SK-N-SH treated with all-trans-retinoic acid at 6 μM for 48 hours (cell line): ENCODE measurements around the gene UBE3C.

ENCODE experiments used
- ATAC-seq: fragments of 200-7000 bp; cut with Tn5 transposase; 3 replicates; pipeline ENCODE4 v1.9.1; 2020; ENCODE audit warnings: mild to moderate bottlenecking, moderate library complexity
- ARNTL ChIP-seq: fragments of 450-650 bp; formaldehyde crosslinking; IDR thresholded peaks from 2 replicates; pipeline ENCODE4 v1.5.0; 2020; ENCODE audit warnings: low read depth, mild to moderate bottlenecking, moderate library complexity, borderline replicate concordance
- BACH2 ChIP-seq: fragments of 250-450 bp; sonication (Bioruptor Pico); IDR thresholded peaks from 2 replicates; pipeline ENCODE4 v1.9.0; 2021; ENCODE audit warnings: mild to moderate bottlenecking, borderline replicate concordance
- CSDC2 ChIP-seq: fragments of 250-450 bp; sonication (Bioruptor Pico); IDR thresholded peaks from 2 replicates; pipeline ENCODE4 v1.5.0; 2020; ENCODE audit warnings: mild to moderate bottlenecking, moderate library complexity
- ESRRG ChIP-seq: fragments of 250-450 bp; sonication (Bioruptor Pico); IDR thresholded peaks from 2 replicates; pipeline ENCODE4 v1.6.1; 2021; ENCODE audit warnings: mild to moderate bottlenecking
- GLIS3 ChIP-seq: fragments of 250-450 bp; sonication (Bioruptor Pico); IDR thresholded peaks from 2 replicates; pipeline ENCODE4 v1.5.0; 2020; ENCODE audit warnings: mild to moderate bottlenecking, moderate library complexity
- ISL1 ChIP-seq: fragments of 250-450 bp; sonication (Bioruptor Pico); IDR thresholded peaks from 2 replicates; pipeline ENCODE4 v2.1.2; 2022; ENCODE audit warnings: mild to moderate bottlenecking, moderate library complexity
- OSR1 ChIP-seq: fragments of 250-450 bp; sonication (Bioruptor Pico); IDR thresholded peaks from 2 replicates; pipeline ENCODE4 v1.8.0; 2022; ENCODE audit warnings: moderate library complexity, mild to moderate bottlenecking, inconsistent platforms
- PPARA ChIP-seq: fragments of 250-450 bp; sonication (Bioruptor Pico); IDR thresholded peaks from 2 replicates; pipeline ENCODE4 v1.5.0; 2020; ENCODE audit warnings: mild to moderate bottlenecking, borderline replicate concordance
- RARB ChIP-seq: fragments of 250-450 bp; sonication (Bioruptor Pico); IDR thresholded peaks from 2 replicates; pipeline ENCODE4 v1.8.0; 2021; ENCODE audit warnings: mild to moderate bottlenecking, moderate library complexity
- SNAI2 ChIP-seq: fragments of 250-450 bp; sonication (Bioruptor Pico); IDR thresholded peaks from 2 replicates; pipeline ENCODE4 v1.5.0; 2020; ENCODE audit warnings: mild to moderate bottlenecking, moderate library complexity
- TCF4 ChIP-seq: fragments of 250-450 bp; sonication (Bioruptor Pico); IDR thresholded peaks from 2 replicates; pipeline ENCODE4 v1.8.0; 2021; ENCODE audit warnings: mild to moderate bottlenecking, moderate library complexity, borderline replicate concordance
- TOX ChIP-seq: fragments of 250-450 bp; sonication (Bioruptor Pico); IDR thresholded peaks from 2 replicates; pipeline ENCODE4 v1.8.0; 2021; ENCODE audit warnings: mild to moderate bottlenecking, moderate library complexity, borderline replicate concordance
- ZC3H10 ChIP-seq: fragments of 250-450 bp; sonication (Bioruptor Pico); IDR thresholded peaks from 2 replicates; pipeline ENCODE4 v1.5.1; 2021; ENCODE audit warnings: mild to moderate bottlenecking, moderate library complexity
- ZFP3 ChIP-seq: fragments of 250-450 bp; sonication (Bioruptor Pico); IDR thresholded peaks from 2 replicates; pipeline ENCODE4 v1.5.0; 2020; ENCODE audit warnings: mild to moderate bottlenecking, moderate library complexity
- ZFP30 ChIP-seq: fragments of 450-650 bp; formaldehyde crosslinking; IDR thresholded peaks from 2 replicates; pipeline ENCODE4 v1.5.0; 2022; ENCODE audit warnings: mild to moderate bottlenecking, moderate library complexity
- ZNF565 ChIP-seq: fragments of 450-650 bp; formaldehyde crosslinking; conservative IDR thresholded peaks from 2 replicates; pipeline ENCODE4 v1.5.0; 2020; ENCODE audit warnings: low read depth, mild to moderate bottlenecking, moderate library complexity
- ZNF70 ChIP-seq: fragments of 450-650 bp; formaldehyde crosslinking; IDR thresholded peaks from 2 replicates; pipeline ENCODE4 v1.5.0; 2020; ENCODE audit warnings: mild to moderate bottlenecking, moderate library complexity
- ZNF8 ChIP-seq: fragments of 450-650 bp; formaldehyde crosslinking; IDR thresholded peaks from 2 replicates; pipeline ENCODE4 v1.5.0; 2020; ENCODE audit warnings: mild to moderate bottlenecking, moderate library complexity
- TF ChIP-seq, protein P1 (sequence below): fragments of 250-450 bp; sonication (Bioruptor Pico); IDR thresholded peaks from 2 replicates; pipeline ENCODE4 v1.5.1; 2020; ENCODE audit warnings: low read depth, mild to moderate bottlenecking, moderate library complexity
- TF ChIP-seq, protein P2 (sequence below): fragments of 250-450 bp; sonication (Bioruptor Pico); IDR thresholded peaks from 2 replicates; pipeline ENCODE4 v1.8.0; 2020; ENCODE audit warnings: mild to moderate bottlenecking, moderate library complexity, borderline replicate concordance
- TF ChIP-seq, protein P3 (sequence below): fragments of 250-450 bp; sonication (Bioruptor Pico); IDR thresholded peaks from 2 replicates; pipeline ENCODE4 v1.8.0; 2021; ENCODE audit warnings: low read depth, mild to moderate bottlenecking, moderate library complexity, borderline replicate concordance
- TF ChIP-seq, protein P4 (sequence below): fragments of 250-450 bp; sonication (Bioruptor Pico); IDR thresholded peaks from 2 replicates; pipeline ENCODE4 v1.5.1; 2021; ENCODE audit warnings: mild to moderate bottlenecking, moderate library complexity
- TF ChIP-seq, protein P5 (sequence below): fragments of 250-450 bp; sonication (Bioruptor Pico); IDR thresholded peaks from 2 replicates; pipeline ENCODE4 v1.5.0; 2020; ENCODE audit warnings: mild to moderate bottlenecking, moderate library complexity

The UBE3C gene

DNA sequence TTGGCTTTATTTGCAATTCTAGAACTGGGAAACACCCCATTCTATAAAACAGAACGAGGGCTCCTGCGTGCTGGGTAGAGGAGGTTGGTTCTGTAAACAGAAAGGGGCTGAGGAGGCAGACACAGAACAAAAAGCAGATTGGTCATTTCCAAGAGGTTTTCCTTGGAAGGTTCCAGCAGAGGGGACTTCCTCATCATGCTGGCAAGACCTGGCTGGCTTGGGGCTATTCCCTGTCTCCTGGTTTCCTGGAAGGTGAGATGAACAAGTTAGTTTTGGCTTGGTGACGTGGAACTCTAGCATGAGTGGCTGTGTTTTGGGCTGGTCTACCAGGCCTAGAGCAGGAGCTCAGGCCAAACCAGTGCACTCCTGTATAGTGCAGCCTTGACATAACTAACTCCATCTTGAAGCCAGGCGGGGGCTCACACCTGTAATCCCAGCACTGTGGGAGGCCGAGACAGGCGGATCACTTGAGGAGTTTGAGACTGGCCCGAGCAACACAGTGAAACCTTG, 172.0 kb downstream of the UBE3C start:
- 0 out of 3 replicates have a peak, but pooled peaks have one; percentile 0 for ATAC-seq
- no peak for TF ChIP-seq ESRRG (CRISPR knock-in tag)
- peak; percentile 99 for TF ChIP-seq CSDC2 (CRISPR knock-in tag)
- TF ChIP-seq ZNF8 (CRISPR knock-in tag), result no peak
- TF ChIP-seq ZNF565 (CRISPR knock-in tag), result no peak
- no peak for TF ChIP-seq ARNTL (CRISPR knock-in tag)
- TF ChIP-seq, protein P1, sequence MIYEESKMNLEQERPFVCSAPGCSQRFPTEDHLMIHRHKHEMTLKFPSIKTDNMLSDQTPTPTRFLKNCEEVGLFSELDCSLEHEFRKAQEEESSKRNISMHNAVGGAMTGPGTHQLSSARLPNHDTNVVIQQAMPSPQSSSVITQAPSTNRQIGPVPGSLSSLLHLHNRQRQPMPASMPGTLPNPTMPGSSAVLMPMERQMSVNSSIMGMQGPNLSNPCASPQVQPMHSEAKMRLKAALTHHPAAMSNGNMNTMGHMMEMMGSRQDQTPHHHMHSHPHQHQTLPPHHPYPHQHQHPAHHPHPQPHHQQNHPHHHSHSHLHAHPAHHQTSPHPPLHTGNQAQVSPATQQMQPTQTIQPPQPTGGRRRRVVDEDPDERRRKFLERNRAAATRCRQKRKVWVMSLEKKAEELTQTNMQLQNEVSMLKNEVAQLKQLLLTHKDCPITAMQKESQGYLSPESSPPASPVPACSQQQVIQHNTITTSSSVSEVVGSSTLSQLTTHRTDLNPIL (CRISPR knock-in tag), result no peak
- 0 out of 2 replicates have a peak, but pooled peaks have one; percentile 22 for TF ChIP-seq RARB (CRISPR knock-in tag)
- peak; percentile 83 for TF ChIP-seq ZFP3 (CRISPR knock-in tag)
- TF ChIP-seq, protein P2, sequence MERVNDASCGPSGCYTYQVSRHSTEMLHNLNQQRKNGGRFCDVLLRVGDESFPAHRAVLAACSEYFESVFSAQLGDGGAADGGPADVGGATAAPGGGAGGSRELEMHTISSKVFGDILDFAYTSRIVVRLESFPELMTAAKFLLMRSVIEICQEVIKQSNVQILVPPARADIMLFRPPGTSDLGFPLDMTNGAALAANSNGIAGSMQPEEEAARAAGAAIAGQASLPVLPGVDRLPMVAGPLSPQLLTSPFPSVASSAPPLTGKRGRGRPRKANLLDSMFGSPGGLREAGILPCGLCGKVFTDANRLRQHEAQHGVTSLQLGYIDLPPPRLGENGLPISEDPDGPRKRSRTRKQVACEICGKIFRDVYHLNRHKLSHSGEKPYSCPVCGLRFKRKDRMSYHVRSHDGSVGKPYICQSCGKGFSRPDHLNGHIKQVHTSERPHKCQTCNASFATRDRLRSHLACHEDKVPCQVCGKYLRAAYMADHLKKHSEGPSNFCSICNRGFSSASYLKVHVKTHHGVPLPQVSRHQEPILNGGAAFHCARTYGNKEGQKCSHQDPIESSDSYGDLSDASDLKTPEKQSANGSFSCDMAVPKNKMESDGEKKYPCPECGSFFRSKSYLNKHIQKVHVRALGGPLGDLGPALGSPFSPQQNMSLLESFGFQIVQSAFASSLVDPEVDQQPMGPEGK (CRISPR knock-in tag), result peak; percentile 35; the same call in 1 of the 2 replicates
- TF ChIP-seq, protein P3, sequence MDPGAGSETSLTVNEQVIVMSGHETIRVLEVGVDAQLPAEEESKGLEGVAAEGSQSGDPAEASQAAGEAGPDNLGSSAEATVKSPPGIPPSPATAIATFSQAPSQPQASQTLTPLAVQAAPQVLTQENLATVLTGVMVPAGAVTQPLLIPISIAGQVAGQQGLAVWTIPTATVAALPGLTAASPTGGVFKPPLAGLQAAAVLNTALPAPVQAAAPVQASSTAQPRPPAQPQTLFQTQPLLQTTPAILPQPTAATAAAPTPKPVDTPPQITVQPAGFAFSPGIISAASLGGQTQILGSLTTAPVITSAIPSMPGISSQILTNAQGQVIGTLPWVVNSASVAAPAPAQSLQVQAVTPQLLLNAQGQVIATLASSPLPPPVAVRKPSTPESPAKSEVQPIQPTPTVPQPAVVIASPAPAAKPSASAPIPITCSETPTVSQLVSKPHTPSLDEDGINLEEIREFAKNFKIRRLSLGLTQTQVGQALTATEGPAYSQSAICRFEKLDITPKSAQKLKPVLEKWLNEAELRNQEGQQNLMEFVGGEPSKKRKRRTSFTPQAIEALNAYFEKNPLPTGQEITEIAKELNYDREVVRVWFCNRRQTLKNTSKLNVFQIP (CRISPR knock-in tag), result peak; percentile 87; the same call in 1 of the 2 replicates
- no peak for TF ChIP-seq TCF4 (CRISPR knock-in tag)
- TF ChIP-seq ZNF70 (CRISPR knock-in tag), result no peak
- TF ChIP-seq, protein P4, sequence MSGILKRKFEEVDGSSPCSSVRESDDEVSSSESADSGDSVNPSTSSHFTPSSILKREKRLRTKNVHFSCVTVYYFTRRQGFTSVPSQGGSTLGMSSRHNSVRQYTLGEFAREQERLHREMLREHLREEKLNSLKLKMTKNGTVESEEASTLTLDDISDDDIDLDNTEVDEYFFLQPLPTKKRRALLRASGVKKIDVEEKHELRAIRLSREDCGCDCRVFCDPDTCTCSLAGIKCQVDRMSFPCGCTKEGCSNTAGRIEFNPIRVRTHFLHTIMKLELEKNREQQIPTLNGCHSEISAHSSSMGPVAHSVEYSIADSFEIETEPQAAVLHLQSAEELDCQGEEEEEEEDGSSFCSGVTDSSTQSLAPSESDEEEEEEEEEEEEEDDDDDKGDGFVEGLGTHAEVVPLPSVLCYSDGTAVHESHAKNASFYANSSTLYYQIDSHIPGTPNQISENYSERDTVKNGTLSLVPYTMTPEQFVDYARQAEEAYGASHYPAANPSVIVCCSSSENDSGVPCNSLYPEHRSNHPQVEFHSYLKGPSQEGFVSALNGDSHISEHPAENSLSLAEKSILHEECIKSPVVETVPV (CRISPR knock-in tag), result no peak
- no peak; the same call in 1 of the 2 replicates for TF ChIP-seq ZC3H10 (CRISPR knock-in tag)
- TF ChIP-seq PPARA (CRISPR knock-in tag), result no peak
- TF ChIP-seq GLIS3, result no peak
- no peak for TF ChIP-seq ZFP30 (CRISPR knock-in tag)
- TF ChIP-seq SNAI2 (CRISPR knock-in tag), result peak; percentile 79; the same call in 1 of the 2 replicates
- TF ChIP-seq TOX (CRISPR knock-in tag), result no peak
- TF ChIP-seq, protein P5, sequence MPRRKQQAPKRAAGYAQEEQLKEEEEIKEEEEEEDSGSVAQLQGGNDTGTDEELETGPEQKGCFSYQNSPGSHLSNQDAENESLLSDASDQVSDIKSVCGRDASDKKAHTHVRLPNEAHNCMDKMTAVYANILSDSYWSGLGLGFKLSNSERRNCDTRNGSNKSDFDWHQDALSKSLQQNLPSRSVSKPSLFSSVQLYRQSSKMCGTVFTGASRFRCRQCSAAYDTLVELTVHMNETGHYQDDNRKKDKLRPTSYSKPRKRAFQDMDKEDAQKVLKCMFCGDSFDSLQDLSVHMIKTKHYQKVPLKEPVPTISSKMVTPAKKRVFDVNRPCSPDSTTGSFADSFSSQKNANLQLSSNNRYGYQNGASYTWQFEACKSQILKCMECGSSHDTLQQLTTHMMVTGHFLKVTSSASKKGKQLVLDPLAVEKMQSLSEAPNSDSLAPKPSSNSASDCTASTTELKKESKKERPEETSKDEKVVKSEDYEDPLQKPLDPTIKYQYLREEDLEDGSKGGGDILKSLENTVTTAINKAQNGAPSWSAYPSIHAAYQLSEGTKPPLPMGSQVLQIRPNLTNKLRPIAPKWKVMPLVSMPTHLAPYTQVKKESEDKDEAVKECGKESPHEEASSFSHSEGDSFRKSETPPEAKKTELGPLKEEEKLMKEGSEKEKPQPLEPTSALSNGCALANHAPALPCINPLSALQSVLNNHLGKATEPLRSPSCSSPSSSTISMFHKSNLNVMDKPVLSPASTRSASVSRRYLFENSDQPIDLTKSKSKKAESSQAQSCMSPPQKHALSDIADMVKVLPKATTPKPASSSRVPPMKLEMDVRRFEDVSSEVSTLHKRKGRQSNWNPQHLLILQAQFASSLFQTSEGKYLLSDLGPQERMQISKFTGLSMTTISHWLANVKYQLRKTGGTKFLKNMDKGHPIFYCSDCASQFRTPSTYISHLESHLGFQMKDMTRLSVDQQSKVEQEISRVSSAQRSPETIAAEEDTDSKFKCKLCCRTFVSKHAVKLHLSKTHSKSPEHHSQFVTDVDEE (CRISPR knock-in tag), result no peak
- no peak for TF ChIP-seq BACH2
- TF ChIP-seq OSR1 (CRISPR knock-in tag), result peak; percentile 98
- peak; percentile 72 for TF ChIP-seq ISL1 (CRISPR knock-in tag)

DNA sequence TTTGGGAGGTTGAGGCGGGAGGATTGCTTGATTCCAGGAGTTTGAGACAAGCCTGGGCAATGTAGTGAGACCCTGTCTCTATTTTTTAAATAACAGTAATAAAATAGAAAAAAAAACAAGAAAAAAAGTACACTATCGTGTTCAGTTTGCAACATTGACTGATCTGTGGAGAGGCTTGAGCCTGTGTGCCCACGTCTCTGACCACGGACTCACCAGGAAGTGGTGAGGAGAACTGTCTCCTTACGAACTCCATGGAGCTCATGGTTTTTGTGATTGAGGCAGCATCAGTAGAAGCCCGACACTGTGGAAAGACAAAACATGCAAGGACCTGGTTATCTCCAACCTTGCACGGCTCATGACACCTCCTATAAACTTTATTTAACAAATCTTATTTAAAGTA, 174.2 kb downstream of the UBE3C start:
- no peak for ATAC-seq
- no peak for TF ChIP-seq SNAI2 (CRISPR knock-in tag)
- TF ChIP-seq GLIS3, result no peak
- no peak for TF ChIP-seq BACH2
- no peak for TF ChIP-seq ZC3H10 (CRISPR knock-in tag)
- TF ChIP-seq, protein P2 (CRISPR knock-in tag), result no peak
